GM21723 (cell line): ENCODE results near the gene KRTAP5-11.
"Not testable (repeated sequence)": the region's sequence is repeated elsewhere in the genome, so short reads cannot be mapped to it uniquely, and the experiment has no call there.

Experiments used
- ATAC-seq: cut with Tn5 transposase; IDR thresholded peaks from one replicate; pipeline ENCODE4 v1.9.1; 2021; ENCODE audit warnings: mild to moderate bottlenecking, moderate library complexity; ENCODE audit not compliant: unreplicated experiment

The KRTAP5-11 gene

GRCh38 chr11:71558996-71559395 is 23.7 kb downstream of the KRTAP5-11 start:
- ATAC-seq = no peak

- no peak for ATAC-seq
Measured at GRCh38 chr11:71557257-71557656, 25.4 kb downstream of the KRTAP5-11 start.

DNA sequence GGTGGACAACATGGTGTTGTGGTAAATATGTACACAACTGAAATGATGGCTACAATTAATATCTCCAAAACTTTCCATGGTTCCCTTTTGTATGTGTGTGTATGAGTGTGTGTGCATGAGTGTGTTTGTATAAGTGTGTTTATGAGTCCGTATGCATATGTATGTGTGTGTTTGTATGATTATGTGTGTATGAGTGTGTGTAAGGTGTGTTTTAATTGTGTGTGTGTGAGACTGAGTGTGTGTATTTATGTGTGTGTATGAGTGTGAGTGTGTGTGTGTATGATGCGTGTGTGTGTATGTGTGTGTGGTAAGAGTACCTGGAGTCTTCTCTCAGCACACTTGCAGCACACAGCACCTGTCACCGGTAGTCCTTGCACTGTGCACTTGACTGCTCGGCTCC is 26.7 kb downstream of the KRTAP5-11 start:
- no peak for ATAC-seq

DNA sequence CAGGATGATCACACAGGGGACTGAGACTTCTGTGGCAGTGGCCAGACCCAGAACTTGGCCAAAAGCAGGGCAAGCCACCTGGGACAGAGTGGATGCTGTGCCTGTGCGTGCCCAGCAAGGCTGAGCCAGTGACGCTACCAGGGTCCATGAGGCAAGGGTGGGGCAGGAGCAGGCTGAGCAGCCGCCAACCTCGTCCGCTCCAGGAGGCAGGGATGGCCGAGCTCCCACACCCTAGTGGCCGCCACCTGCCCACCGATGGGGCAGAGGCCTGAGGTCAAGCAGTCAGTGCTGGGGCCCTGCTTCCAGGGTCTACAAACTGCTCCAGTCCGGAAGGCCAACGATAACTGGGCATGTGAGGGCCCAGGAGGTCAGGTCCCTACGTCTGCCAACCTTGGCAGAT is 27.2 kb downstream of the KRTAP5-11 start:
- ATAC-seq = no peak

GRCh38 chr11:71554996-71555395 is 27.7 kb downstream of the KRTAP5-11 start:
- ATAC-seq = no peak

- ATAC-seq = no peak
Measured at GRCh38 chr11:71551711-71552110, 31.0 kb downstream of the KRTAP5-11 start.

DNA sequence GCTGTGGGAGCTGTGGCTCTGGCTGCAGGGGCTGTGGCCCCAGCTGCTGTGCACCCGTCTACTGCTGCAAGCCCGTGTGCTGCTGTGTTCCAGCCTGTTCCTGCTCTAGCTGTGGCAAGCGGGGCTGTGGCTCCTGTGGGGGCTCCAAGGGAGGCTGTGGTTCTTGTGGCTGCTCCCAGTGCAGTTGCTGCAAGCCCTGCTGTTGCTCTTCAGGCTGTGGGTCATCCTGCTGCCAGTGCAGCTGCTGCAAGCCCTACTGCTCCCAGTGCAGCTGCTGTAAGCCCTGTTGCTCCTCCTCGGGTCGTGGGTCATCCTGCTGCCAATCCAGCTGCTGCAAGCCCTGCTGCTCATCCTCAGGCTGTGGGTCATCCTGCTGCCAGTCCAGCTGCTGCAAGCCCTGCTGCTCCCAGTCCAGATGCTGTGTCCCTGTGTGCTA is 33.9 kb downstream of the KRTAP5-11 start:
- no peak for ATAC-seq

GRCh38 chr11:71548120-71548519 is 34.6 kb downstream of the KRTAP5-11 start, which contains the start of gene KRTAP5-9:
TSS of gene KRTAP5-9 (plus strand) at chr11:71548420. CDS start at chr11:71548658, 238 bp downstream.
- ATAC-seq = no peak

GRCh38 chr11:71545405-71545966 is 37.2 kb downstream of the KRTAP5-11 start:
- no peak for ATAC-seq

- ATAC-seq = no peak
Measured at GRCh38 chr11:71544525-71545214, 38.0 kb downstream of the KRTAP5-11 start.

- ATAC-seq = no peak
Measured at GRCh38 chr11:71543866-71544265, 38.8 kb downstream of the KRTAP5-11 start.

GRCh38 chr11:71542879-71543777 is 39.5 kb downstream of the KRTAP5-11 start:
- ATAC-seq = no peak

DNA sequence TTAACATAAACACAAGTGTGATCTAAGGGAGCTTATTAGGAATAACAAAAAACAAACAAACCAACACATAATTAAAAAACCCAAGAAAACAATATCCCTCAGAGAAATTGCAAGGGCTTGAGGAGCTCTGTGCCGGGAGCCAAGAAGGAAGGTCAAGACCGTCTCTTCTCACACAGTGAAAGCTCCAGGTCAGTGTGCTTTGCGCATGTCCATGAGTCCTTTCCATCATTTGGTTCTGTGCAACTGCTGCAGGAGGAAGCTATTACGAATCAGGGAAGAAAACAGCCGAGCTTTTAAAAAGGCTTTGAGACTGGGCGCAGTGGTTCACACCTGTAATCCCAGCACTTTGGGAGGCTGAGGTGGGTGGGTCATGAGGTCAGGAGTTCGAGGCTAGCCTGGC is 40.3 kb downstream of the KRTAP5-11 start:
- no peak for ATAC-seq

DNA sequence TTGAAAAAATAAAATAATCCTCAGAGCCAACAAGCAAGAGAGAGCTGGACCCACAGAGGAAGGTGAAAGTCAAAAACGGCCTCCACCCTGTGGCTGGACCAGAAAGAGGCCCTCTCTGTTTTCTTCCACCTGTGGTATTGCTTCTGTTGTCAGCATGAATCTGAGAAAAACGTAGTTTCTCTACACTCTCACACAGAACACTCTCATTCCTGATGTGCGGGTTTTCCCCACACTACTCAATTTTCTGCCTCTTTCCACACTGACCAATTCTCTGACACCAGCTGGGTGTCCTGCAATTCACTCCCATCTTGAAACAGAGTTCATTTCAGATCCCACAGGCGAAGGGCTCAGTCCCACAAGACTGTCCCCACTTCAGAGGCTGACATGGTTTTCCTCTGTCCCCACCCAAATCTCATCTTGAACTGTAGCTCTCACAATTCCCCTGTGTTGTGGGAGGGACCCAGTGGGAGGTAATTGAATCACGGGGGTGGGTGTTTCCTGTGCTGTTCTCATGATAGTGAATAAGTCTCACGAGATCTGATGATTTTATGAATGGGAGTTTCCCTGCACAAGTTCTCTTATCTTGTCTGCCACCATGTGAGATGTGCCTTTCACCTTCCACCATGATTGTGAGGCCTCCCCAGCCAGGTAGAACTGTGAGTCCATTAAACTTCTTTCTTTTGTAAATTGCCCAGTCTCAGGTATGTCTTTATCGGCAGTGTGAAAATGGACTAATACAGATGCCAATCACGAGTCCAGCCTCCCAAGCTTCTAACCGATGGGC is 42.0 kb downstream of the KRTAP5-11 start:
- peak; percentile 58 for ATAC-seq

DNA sequence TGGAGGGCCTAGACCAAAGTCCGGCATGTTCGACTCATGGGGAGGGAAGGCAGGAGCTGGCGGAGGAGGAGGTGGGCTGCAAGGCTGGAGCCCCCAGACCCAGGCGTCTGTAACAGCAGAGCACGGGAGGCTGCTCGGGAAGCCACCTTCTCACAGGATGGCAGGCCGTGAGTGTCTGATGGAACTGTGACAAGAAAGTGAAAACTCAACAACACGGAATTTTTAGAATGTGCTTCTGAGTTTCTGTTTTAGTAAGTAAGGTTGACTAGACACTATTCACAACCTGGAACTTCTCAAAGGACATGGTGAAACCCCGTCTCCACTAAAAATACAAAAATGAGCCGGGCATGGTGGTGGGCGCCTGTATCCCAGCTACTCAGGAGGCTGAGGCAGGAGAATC is 42.7 kb downstream of the KRTAP5-11 start:
- ATAC-seq = not testable (repeated sequence)

- ATAC-seq = no peak
Measured at GRCh38 chr11:71539017-71539416, 43.7 kb downstream of the KRTAP5-11 start.

DNA sequence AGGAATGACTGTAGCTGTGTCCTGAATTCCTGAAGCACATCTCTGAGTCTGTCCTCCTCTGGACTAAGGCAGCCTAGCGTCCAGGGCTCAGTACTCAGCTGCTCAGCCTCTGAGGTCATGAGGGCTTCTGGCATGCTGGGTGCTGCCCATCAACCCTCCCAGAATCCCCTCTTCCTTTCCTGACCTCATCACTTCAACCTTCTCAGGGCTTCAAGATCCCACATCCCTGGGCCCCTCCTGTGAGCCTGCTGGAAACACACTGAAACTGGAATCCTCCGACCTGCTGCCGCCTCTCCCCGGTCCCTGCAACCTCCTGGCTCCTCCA is 44.0 kb downstream of the KRTAP5-11 start:
- no peak for ATAC-seq

- not testable (repeated sequence) for ATAC-seq
Measured at GRCh38 chr11:71537977-71538665, 44.6 kb downstream of the KRTAP5-11 start, which contains the start of gene KRTAP5-8. TSS of gene KRTAP5-8 (plus strand) at chr11:71538025. CDS start at chr11:71538056, 31 bp downstream.

- no peak for ATAC-seq
Measured at GRCh38 chr11:71537537-71537936, 45.1 kb downstream of the KRTAP5-11 start.

DNA sequence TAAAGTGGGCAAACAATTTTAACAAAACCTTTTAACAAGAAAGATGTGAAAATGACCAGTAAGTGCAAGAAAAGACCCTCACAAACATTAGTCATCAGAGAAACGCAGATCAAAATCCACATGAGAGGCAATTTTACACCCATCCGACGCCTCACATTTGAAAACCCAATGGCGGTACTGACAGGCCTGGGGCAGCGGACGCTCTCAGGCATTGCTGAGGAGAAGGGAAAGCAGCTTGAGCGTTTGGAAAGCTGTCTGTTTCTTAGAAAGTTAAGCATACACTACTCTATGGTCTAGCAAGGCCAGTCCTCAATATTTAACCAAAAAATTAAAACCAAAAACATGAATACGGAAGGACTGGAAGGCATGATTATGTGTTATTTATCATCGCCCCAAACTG is 46.9 kb downstream of the KRTAP5-11 start:
- no peak for ATAC-seq
